ENCODE measurements around the gene MPL. TPM values are rescaled to one million over a fixed set of nuclear protein-coding genes. Genes with fewer than 3 reads are reported as not detected.

Gene MPL
- not detected for total RNA-seq

DNA sequence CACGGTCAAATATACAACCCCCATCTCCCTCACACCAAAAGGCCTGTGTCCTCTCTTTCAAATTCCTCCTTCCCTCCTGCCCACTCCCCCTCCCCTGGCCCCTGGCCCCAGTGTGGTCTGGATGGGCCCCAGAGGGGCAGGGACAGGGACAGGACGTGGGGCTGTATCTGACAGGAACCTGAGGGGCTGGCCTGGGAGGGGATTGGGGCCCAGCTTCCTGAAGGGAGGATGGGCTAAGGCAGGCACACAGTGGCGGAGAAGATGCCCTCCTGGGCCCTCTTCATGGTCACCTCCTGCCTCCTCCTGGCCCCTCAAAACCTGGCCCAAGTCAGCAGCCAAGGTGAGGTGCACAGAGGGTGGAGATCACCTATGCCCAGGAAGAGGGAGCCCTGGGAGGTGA lies at the start of gene MPL:
TSS of gene MPL (plus strand) at position 231 of the 400 bp plus-strand sequence. CDS start at position 262, 31 bp downstream.
- Mint-ChIP-seq H3K36me3 (ENCODE audit: low read depth) (no peaks in the 10 kb centered on the region), H3K4me1 (ENCODE audit: low read depth) (no peaks in the 10 kb centered on the region), H3K9me3 (no peaks in the 10 kb centered on the region), H3K27ac (no peak within 1 kb of the TSS), H3K4me3 (no peak within 1 kb of the TSS), H3K27me3 (ENCODE audit: low read depth) (no peaks in the 10 kb centered on the region)
- intact Hi-C loops (cut with micrococcal nuclease), result no loop called here
- CTCF ChIA-PET, result interaction anchor here (0.6 kb wide), 1 partner anchor 359 kb away, joined by 3 read pairs; no protein-coding TSS in a partner anchor
- DNase-seq, result no peak

DNA sequence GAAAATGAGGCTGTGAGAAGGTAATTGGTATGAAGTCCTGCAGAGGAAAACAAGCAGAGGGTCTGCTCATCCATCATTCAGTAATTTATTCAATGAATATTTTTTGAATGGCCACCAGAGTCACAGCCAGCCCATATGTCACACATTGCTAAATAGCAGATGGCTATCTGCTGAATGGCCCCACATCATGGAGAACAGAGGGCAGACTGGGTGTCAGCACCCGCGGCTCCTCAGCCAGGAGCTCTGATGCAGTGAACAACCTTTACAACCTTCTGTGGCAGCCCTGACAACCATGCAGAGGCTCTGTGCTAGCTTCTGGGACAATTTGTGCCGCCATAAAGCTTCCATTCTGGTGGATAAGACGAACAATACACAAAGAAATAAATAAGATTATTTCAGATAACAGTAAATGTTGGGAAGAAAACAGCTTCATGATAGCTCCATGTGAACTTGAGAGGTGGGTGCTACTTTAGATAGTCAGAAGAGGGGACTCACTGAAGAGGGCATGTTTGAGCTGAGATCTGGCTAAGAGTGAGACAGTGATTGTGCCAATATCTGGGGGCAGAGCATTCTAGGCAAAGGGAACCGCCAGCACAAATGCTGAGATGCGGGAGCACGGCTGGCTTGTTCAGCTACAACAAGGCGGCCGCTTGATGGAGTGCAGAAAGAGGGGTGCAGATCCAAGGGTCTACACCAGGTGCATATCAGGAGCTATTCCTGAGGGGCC lies 49.4 kb upstream of the MPL start:
- intact Hi-C loops (cut with micrococcal nuclease), result no loop called here
- Mint-ChIP-seq H3K27me3 (ENCODE audit: low read depth) (no peaks in the 10 kb centered on the region), H3K9me3 (no peaks in the 10 kb centered on the region), H3K4me1 (ENCODE audit: low read depth) (no peaks in the 10 kb centered on the region), H3K4me3 (no peak overlapping the region), H3K36me3 (ENCODE audit: low read depth) (no peaks in the 10 kb centered on the region), H3K27ac (no peak overlapping the region)
- no peak for DNase-seq
- CTCF ChIA-PET, result interaction anchor here (1.6 kb wide), 1 partner anchor 61 kb away, joined by 4 read pairs; no protein-coding TSS in a partner anchor

DNA sequence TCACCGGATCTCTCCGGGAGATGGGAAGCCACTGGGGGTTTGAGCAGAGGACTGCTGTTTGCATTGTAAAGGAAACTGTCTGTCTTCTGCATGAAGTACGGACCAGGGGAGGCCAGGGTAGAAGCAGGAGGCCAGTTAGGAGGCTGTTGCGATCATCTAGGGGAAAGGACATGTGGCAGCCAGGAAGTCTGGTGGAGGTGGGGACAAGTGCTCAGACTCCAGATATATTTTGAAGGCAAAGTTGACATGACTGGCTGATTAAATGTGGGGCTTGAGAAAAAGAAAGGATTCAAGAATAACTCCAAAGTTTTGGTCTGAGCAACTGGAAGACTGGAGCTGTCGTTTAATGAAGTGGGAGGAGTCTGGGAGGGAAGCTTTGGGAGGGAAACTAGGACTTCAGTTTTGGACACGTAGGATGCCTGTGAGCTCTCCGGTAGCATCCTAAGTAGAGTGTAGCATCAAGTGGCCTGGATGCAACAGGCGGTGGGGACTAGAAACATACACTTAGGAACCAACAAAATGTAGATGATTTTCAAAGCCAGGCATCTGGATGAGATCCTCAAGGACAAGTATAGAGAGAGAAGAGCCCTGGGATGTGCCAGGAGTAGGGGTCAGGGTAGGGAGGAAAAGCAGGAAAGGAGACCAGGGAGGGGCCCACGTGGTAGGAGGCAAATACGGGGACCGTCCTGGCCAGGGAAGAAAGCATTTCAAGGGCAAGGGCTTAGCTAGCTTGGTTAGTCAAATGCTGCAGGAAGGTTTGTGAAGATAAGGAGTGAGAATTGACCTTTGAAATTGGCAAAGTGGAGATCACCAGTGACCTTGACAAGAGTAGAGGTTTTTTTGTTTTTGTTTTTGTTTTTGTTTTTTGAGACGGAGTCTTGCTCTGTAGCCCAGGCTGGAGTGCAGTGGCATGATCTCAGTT lies 48.6 kb upstream of the MPL start:
- no peak for DNase-seq
- H3K4me1 Mint-ChIP-seq (ENCODE audit: low read depth), result no peaks in the 10 kb centered on the region
- H3K9me3 Mint-ChIP-seq, result no peaks in the 10 kb centered on the region
- CTCF ChIA-PET, result interaction anchor here (1.6 kb wide), 1 partner anchor 62 kb away, joined by 4 read pairs; no protein-coding TSS in a partner anchor
- H3K27ac Mint-ChIP-seq, result no peak overlapping the region
- H3K36me3 Mint-ChIP-seq (ENCODE audit: low read depth), result no peaks in the 10 kb centered on the region
- H3K4me3 Mint-ChIP-seq, result no peak overlapping the region
- H3K27me3 Mint-ChIP-seq (ENCODE audit: low read depth), result no peaks in the 10 kb centered on the region
- intact Hi-C loops (cut with micrococcal nuclease), result no loop called here

DNA sequence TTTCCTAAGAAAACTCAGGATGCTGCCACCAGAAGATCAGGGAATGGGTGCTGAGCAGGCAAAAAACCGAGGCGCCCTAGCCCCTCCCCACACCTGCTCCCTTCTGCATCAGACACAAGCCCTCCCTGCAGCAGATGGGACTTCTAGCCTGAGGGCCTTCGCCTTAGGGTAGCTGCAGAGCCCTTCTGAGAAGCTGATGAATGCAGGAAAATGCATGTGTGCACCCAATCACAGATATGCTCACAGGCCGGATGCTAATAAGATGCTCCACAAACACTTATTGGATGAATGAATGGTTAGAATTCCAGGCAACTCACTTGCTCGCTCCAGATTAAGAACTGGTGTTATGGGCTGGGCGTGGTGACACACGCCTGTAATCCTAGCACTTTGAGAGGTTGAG lies 45.4 kb upstream of the MPL start:
- intact Hi-C loops (cut with micrococcal nuclease), result no loop called here
- DNase-seq, result no peak
- Mint-ChIP-seq H3K27me3 (ENCODE audit: low read depth) (no peaks in the 10 kb centered on the region), H3K4me1 (ENCODE audit: low read depth) (peaks cover 16% of the 10 kb centered on the region), H3K9me3 (no peaks in the 10 kb centered on the region), H3K27ac (no peak overlapping the region), H3K36me3 (ENCODE audit: low read depth) (no peaks in the 10 kb centered on the region), H3K4me3 (no peak overlapping the region)
- CTCF ChIA-PET, result no interaction called here

DNA sequence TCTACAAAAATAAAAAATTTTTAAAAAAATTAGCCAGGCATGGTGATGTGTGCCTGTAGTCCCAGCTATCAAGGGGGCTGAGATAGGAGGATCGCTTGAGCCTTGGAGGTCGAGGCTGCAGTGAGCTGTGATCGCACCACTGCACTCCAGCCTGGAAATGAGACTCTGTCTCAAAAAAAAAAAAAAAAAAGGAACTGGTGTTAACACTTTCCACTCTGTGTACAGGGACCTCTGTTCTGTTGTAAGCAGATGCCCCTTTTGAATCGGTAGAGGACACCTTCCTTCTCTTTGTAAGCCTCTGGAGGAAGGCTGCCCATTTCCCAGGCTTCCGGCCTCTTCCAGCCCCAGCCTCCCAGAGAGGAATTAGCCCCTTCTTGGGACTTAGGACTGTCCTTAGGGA lies 44.9 kb upstream of the MPL start:
- no peak for DNase-seq
- H3K27me3 Mint-ChIP-seq (ENCODE audit: low read depth), result no peaks in the 10 kb centered on the region
- CTCF ChIA-PET, result no interaction called here
- H3K4me1 Mint-ChIP-seq (ENCODE audit: low read depth), result peaks cover 16% of the 10 kb centered on the region
- H3K9me3 Mint-ChIP-seq, result no peaks in the 10 kb centered on the region
- intact Hi-C loops (cut with micrococcal nuclease), result no loop called here
- no peak overlapping the region for H3K4me3 Mint-ChIP-seq
- no peak overlapping the region for H3K27ac Mint-ChIP-seq
- no peaks in the 10 kb centered on the region for H3K36me3 Mint-ChIP-seq (ENCODE audit: low read depth)

DNA sequence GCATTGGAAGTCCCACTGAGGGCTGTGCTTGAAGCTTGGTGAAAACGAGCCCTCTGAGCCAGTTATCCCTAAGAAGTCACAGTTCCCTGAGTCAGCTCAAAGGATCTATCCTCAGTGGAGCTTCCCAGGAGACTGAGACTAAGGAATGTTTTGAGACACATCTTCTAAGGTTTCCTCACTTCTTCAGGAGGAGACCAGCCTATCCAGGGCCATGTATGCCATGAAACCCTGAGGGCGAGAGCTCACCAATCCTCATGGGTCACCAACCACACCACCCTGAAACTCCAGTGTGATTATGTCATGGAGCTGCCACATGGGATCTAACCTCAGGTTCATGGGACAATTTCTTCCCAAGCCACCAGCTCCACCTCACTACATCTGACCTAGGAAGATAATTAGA lies 44.4 kb upstream of the MPL start:
- H3K27ac Mint-ChIP-seq, result no peak overlapping the region
- H3K4me1 Mint-ChIP-seq (ENCODE audit: low read depth), result peaks cover 16% of the 10 kb centered on the region
- H3K27me3 Mint-ChIP-seq (ENCODE audit: low read depth), result no peaks in the 10 kb centered on the region
- H3K36me3 Mint-ChIP-seq (ENCODE audit: low read depth), result no peaks in the 10 kb centered on the region
- intact Hi-C loops (cut with micrococcal nuclease), result no loop called here
- CTCF ChIA-PET, result no interaction called here
- H3K4me3 Mint-ChIP-seq, result no peak overlapping the region
- no peaks in the 10 kb centered on the region for H3K9me3 Mint-ChIP-seq
- DNase-seq, result no peak

DNA sequence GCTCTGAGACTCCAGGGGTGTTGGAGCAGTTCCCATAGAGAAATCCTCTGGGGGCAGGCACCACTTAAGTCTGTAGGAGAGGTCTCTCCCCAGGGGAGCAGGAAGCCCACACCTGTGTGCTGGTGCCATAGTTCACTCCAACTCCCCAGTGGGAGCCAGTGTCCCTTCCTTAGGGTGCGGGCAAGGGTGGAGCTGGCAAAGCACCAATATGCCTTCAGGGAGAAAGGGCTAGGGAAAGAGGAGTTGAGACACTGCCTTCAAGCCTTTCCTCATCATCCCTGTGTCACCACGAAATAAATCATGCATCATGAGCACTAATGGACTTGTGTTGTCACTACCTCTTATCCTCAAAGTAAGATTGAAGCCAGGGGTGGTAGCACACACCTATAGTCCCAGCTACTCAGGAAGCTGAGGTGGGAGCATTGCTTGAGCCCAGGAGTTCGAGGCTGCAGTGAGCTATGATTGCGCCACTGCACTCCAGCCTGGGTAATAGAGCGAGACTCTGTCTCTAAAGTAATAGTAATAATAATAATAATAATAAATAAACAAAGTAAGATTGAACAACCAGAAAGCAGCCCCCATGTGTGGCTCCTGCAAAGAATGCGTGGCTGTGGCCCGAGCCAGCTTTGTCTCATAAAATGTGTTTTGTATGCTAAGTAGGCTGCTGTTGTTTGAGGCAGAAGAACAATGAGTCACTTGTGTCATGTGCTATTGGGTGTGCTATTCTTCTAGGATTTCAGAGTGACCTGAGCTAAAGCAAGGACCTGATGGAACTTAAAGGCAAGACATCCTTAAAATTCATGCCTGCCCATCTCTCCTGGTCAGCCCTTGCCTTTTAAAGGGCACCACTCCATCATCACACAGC lies 43.5 kb upstream of the MPL start:
- Mint-ChIP-seq H3K27me3 (ENCODE audit: low read depth) (no peaks in the 10 kb centered on the region), H3K9me3 (no peaks in the 10 kb centered on the region), H3K27ac (no peak overlapping the region), H3K4me3 (no peak overlapping the region), H3K36me3 (ENCODE audit: low read depth) (no peaks in the 10 kb centered on the region), H3K4me1 (ENCODE audit: low read depth) (peaks cover 16% of the 10 kb centered on the region)
- CTCF ChIA-PET, result interaction anchor here (0.6 kb wide), 1 partner anchor 1226 kb away, joined by 3 read pairs; no protein-coding TSS in a partner anchor
- intact Hi-C loops (cut with micrococcal nuclease), result no loop called here
- no peak for DNase-seq

DNA sequence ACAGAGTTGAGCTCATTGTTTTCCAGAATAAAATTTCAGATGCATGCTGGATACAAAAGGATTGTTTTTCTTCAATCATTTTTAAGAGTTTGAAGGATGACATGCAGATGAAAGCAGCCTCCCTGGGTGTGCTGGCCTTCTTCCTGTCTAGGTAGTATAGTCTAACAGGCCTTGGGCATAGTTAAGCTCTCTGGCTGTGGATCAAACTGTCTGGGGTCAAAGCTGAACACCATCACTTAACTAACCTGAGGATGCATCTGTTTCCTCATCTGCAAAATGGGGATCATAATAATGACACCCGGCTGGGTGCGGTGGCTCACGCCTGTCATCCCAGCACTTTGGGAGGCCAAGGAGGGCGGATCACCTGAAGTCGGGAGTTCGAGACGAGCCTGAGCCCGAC lies 42.9 kb upstream of the MPL start:
- H3K4me1 Mint-ChIP-seq (ENCODE audit: low read depth), result peaks cover 16% of the 10 kb centered on the region
- intact Hi-C loops (cut with micrococcal nuclease), result loop anchor here (1.0 kb wide), 1 partner anchor 64 kb away; the partner anchor contains the start of gene CDC20
- no peak overlapping the region for H3K27ac Mint-ChIP-seq
- H3K4me3 Mint-ChIP-seq, result no peak overlapping the region
- DNase-seq, result no peak
- H3K27me3 Mint-ChIP-seq (ENCODE audit: low read depth), result no peaks in the 10 kb centered on the region
- no peaks in the 10 kb centered on the region for H3K36me3 Mint-ChIP-seq (ENCODE audit: low read depth)
- no peaks in the 10 kb centered on the region for H3K9me3 Mint-ChIP-seq
- CTCF ChIA-PET, result interaction anchor here (0.8 kb wide), 1 partner anchor 22 kb away, joined by 3 read pairs; no protein-coding TSS in a partner anchor

DNA sequence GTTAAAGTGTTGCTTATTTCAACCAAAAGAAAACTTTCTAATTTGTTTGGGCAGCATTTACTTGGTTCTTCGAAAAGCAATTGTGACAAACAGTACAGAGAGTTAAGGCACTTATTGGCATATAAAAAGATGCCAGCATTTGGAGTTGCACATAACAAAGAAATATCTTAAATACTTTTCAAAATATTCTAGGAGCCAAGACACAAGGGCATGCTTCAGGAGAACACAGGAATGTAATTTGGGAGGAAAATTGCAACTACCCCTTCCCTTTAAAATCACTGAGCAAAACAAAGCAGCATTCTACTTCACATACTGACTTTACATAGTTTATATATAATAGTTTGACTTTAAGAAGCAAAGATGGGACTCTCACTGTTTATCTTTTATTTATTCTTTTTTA lies 41.4 kb upstream of the MPL start:
- Mint-ChIP-seq H3K36me3 (ENCODE audit: low read depth) (no peaks in the 10 kb centered on the region), H3K4me3 (no peak overlapping the region), H3K27me3 (ENCODE audit: low read depth) (no peaks in the 10 kb centered on the region), H3K27ac (no peak overlapping the region), H3K4me1 (ENCODE audit: low read depth) (peaks cover 16% of the 10 kb centered on the region), H3K9me3 (no peaks in the 10 kb centered on the region)
- no peak for DNase-seq
- CTCF ChIA-PET, result interaction anchor here (1.2 kb wide), 1 partner anchor 69 kb away, joined by 3 read pairs; no protein-coding TSS in a partner anchor
- intact Hi-C loops (cut with micrococcal nuclease), result no loop called here

DNA sequence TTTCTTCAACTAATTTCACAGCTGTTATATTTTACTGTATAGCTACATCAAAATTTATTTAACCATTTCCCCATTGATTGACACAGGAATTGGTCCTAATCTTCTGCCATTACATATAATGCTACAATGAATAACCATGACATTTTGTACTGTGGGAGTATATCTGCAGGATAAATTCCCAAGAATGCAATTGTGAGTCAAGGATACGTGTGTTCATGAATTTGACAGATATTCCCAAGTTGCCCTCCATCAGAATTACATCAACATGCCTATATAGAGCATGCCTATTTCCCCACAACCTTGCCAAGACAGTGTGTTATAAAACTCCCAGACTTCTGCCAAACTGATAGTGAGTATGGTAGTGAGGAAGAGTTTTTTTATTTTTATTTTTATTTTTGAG lies 39.6 kb upstream of the MPL start:
- Mint-ChIP-seq H3K36me3 (ENCODE audit: low read depth) (no peaks in the 10 kb centered on the region), H3K27me3 (ENCODE audit: low read depth) (no peaks in the 10 kb centered on the region), H3K4me1 (ENCODE audit: low read depth) (peaks cover 16% of the 10 kb centered on the region), H3K4me3 (no peak overlapping the region), H3K27ac (no peak overlapping the region), H3K9me3 (no peaks in the 10 kb centered on the region)
- CTCF ChIA-PET, result interaction anchor here (1.0 kb wide), 1 partner anchor 61 kb away, joined by 3 read pairs; no protein-coding TSS in a partner anchor
- DNase-seq, result no peak
- intact Hi-C loops (cut with micrococcal nuclease), result no loop called here

DNA sequence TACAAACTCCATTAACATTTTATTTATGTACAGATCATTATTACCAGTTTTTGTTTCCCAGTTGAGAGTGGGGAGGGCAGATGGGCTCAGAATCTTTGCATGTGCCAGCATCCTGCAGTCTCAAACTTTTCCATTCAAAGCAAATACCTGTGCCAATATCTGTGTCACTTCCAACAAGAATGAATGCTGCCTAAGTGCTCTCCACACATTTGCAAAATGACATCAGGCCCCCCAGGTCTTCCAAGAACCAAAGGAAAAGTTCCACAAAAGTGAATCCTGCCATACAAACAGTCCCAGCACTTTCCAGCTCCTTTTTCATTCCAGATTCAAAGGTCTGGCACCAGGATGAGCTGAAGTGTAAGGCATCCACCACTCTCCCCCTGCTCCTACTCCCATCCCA lies 38.5 kb upstream of the MPL start:
- H3K27me3 Mint-ChIP-seq (ENCODE audit: low read depth), result no peaks in the 10 kb centered on the region
- H3K27ac Mint-ChIP-seq, result no peak overlapping the region
- intact Hi-C loops (cut with micrococcal nuclease), result no loop called here

More for the DNA sequence above, 38.5 kb upstream of the MPL start:
- CTCF ChIA-PET, result no interaction called here
- no peak for DNase-seq
- H3K9me3 Mint-ChIP-seq, result no peaks in the 10 kb centered on the region
- H3K4me3 Mint-ChIP-seq, result no peak overlapping the region
- peaks cover 16% of the 10 kb centered on the region for H3K4me1 Mint-ChIP-seq (ENCODE audit: low read depth)
- no peaks in the 10 kb centered on the region for H3K36me3 Mint-ChIP-seq (ENCODE audit: low read depth)
